Measurements from ENCODE around the gene EFNB3. TPM values are rescaled to one million over a fixed set of nuclear protein-coding genes. Genes with fewer than 3 reads are reported as not detected.
A peak's percentile ranks its signal among the peaks of the same experiment; 100 is the strongest.

Gene EFNB3
- total RNA-seq, 2 donors from 2014 or later = not detected

DNA sequence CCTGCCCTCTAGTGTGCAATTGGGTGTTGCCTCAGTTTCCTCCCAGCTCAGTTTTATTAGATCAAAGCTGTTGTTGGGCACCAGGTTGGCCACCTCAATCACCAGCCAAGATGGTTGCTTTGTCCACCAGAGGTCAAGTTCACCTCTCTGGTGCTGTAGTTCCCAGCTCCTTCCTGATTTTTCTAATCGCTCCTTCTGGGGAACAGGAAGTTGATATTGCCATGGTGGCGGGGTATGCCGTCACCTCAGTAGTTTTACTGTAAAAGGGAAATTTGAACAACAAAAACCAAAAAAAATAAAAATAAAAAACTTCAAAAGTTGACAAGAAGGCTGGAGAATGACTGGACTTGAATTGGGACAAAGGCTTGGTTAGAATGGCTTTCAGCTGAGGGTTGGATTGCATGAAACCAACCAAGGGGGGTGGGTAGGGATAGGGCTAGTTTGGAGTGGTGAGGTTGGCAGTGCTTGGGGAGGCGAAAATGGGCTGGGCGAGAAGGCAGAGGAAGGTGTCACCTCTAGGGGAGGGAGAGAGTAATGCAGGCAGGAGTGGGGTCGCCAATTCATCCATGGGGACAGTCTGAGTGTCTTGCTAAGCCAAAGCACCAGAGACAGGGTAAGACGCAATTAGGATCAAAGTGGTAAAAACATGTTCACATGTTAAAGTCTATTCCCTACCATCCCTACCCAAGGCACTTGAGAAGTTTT is 6.2 kb downstream of the EFNB3 start:
- no peaks in the 10 kb centered on the region for H3K36me3 Mint-ChIP-seq
- peak in 1 of 2 donors; percentile 45 for ATAC-seq
- H3K27ac Mint-ChIP-seq = no peak overlapping the region
- no peak for DNase-seq (ENCODE audit: low spot score in 2 of 2)
- H3K9me3 Mint-ChIP-seq = no peaks in the 10 kb centered on the region

DNA sequence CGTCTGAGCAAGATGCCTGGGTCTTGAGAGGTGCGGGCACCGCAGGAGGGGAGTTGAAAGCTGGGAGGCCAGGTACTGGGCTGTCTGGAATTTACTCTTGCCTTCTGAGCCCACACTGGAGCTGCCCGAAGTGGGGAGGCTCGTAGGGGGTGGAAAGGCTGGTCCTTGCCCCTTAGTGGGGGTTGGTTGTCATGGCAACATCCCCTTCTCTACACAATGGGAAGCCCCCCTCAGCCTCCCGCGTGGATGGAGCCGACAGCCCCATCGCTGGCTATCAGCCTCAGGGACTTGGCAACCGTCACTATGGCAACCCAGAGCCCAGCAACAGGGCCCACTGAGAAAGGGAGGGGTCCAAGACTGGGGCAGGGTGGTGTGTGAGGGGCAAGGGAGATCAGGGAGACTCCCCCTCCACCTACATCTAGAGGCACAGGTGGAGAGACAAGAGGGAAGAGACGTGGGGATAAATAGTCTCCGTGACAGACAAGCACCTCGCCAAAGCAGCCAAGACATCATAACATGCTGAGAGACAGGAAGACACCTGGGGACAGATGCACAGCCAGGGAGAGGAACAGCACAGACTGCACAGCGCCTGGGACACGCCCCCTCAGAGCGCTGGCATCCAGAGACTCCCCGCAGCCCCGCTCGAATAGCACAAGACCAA is 7.2 kb downstream of the EFNB3 start:
- Mint-ChIP-seq H3K27ac (peak overlapping the region in 1 of 2 donors; percentile 42), H3K36me3 (no peaks in the 10 kb centered on the region), H3K9me3 (no peaks in the 10 kb centered on the region)
- DNase-seq (ENCODE audit: low spot score in 2 of 2) (no peak), ATAC-seq (no peak)

DNA sequence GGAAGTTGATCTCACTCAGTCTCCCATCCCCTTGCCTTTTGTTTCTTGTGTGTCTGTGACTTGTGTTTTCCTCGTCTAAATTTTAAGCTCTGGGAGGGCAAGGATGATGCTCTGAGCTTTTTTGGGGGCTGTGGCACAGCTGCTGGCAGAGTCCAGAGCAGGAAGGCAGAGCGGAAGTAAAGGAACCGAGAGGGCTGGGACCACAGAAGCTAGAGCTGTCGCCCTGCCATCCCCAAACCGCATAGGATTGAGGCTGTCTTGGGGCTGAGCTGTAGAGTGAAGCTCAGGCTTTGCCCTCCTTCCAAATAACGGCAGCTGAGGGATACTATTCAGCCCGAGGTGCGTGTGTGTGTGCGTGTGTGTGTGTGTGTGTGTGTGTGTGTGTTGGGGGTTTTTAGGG is 8.8 kb downstream of the EFNB3 start:
- no peaks in the 10 kb centered on the region for H3K36me3 Mint-ChIP-seq
- peak overlapping the region in 1 of 2 donors; percentile 69 for H3K27ac Mint-ChIP-seq
- ATAC-seq (no peak), DNase-seq (ENCODE audit: low spot score in 2 of 2) (no peak)
- H3K9me3 Mint-ChIP-seq = no peaks in the 10 kb centered on the region

DNA sequence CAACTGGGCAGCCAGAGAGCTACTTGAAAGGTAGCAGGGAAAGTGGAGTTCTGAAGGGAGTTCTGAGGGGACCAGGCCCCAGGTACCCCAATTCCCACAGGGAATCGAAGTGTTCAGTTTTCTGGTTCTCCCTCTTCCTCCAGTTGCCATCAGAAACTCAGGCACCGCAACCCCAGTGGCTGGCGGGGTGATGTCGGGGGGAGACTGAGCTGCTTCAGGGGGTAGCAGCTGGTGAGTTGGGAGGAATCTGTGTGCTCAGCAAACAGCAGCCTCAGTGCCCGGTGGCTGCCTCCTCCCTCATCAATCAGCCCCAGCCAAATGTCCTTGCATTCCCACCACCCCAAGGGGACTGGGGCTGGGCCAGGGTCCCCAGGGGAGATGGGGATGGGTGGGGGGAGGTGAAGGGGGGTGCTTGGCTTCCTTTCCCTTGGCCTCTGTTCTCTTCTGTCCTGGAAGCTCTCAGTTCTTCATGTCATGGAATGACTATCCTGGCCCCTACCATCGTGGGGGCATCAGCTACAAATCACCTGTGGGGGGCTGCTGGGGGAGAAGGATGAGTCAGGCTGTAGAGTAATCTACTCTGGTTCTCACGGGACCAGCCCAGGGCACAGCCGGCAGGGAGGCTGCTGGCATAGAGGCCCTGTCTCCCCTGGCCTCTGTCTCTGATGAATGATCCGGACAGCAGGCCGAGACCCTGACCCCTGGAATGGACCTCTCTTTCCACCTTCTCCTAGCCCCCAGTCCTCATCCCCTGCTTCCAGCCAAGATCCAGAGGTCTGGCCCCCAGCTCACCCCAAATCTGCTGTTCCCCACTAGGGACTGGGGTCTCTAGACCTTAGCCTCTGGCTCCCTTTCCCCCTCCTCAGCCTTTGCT is 10.0 kb downstream of the EFNB3 start:
- H3K27ac Mint-ChIP-seq = no peak overlapping the region
- DNase-seq (ENCODE audit: low spot score in 2 of 2) (no peak), ATAC-seq (no peak)
- no peaks in the 10 kb centered on the region for H3K9me3 Mint-ChIP-seq
- H3K36me3 Mint-ChIP-seq = no peaks in the 10 kb centered on the region

DNA sequence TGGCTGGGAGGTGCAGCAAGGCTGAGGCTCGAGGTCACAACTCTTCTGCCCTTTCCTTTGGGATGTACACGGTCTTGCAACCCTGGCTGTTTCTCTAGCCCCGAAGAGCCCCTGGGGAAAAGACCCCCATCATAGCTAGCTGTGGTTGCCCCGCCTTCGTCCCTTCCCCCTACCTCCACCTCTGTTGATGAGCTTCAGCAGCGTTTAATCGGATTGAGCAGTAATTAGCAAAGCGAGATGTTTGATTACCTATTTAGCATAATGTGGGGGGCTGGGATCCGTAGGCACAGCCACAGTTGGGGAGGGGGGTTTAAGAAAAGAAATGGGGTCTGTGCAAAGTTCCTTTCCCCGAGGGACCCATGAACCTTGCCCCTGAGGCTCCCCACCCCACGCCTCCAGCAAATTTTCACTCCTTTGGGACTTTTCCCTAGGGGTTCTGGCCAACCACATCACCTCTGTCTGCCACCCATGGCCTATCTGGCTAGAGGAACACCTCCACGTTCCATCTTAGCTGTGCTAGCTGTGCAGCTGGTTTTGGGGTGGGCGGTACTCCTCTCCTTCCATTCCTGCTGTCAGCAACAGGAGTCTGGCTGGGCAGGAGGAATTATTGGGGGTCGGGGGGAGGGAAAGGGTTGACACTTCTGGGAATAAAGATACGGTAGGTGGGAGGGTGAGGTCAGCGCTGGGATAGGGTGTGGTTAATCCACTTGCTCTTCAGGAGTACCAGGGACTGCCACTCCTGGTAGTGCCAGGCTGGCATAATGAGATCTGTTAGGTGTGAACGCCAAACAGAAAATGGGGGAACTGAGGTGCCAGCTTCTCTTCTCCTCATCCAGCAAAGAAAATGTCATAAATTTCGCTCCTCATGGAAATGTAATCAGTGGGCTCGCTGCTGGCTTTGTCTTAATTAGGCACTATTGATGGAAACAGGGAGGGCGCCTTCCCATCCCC is 11.2 kb downstream of the EFNB3 start:
- Mint-ChIP-seq H3K36me3 (no peaks in the 10 kb centered on the region), H3K9me3 (no peaks in the 10 kb centered on the region), H3K27ac (no peak overlapping the region)
- DNase-seq (ENCODE audit: low spot score in 2 of 2) (no peak), ATAC-seq (no peak)

DNA sequence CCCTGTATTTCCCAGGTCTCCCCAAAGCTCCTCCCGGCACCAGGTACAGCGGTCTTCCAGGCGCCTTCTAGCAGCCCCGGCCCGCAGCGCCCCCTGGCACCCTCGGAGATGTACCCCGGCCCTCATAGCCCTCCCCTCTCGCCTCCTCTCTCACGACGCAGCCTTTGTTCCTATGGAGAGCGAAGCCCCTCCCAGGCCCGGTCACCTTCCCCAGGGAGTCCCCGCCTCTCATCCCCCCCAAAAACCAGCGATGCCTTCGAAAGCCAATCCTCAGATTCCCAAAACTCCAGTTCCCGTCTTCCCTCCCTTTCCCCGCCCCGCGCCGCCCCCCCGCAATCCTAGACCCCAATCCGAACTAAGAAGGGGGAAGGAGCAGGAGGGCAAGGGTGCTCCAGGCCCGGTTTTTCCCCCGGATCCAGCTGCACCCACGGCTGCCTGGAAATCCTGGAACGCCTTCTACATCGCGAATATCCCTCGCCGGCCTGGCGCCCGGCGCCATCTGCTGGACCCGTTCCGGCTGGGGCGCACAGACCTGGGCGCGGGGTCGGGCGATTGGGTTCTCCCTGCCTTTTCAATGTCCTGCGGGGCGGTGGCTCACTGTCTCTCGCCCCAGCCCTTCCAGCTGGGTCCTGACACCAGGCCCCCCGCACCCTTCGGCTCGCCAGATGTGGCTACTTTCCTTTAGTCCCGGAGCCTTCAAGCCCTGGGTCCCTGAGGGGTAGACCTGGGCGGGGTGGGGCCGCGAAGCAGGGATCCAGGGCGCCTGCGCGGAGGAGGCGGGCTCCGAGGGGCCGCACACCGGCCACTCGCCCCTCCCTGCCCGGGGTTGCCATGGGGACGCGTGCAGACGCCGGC is 12.1 kb downstream of the EFNB3 start, which contains the start of gene DNAH2:
Gene DNAH2 (plus strand): TSS at position 844 of the 855 bp plus-strand sequence. CDS start 1,991 bp downstream, outside the sequence.
- peak in 1 of 2 donors; percentile 61 for DNase-seq (ENCODE audit: low spot score in 2 of 2)
- no peaks in the 10 kb centered on the region for H3K36me3 Mint-ChIP-seq
- no peaks in the 10 kb centered on the region for H3K9me3 Mint-ChIP-seq
- no peak within 1 kb of the TSS for H3K27ac Mint-ChIP-seq
- peak; percentile 64 to 88 for ATAC-seq

DNA sequence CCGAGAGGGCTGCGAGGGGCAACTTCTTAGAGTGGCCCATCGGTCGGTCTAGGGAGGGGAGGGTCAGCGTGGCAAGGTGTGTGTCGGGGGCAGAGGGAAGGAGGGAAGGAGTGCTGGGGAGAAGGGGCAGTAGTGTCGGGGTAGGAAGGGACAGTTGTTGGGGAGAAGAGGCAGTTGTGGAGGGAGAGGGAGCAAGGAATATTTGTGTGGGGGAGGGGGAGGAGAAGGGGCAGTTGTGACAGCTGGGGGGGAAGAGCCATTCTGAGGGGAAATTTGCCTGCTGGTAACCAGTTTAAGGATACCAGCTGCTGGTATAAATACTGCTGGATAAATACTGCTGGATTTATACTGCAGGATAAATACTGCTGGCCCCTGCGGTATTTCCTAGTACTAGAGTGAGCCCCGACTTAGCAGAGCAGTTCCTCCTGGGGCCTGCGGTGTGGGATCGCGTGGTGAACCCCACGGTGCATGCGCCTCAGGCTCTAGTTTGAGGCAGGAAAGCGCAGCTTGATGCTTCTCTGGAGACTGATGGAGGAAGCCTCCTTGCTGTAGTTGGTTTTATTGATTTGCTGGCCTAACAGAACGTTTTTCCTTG is 12.9 kb downstream of the EFNB3 start:
- ATAC-seq (peak; percentile 34 to 52), DNase-seq (ENCODE audit: low spot score in 2 of 2) (no peak)
- Mint-ChIP-seq H3K36me3 (no peaks in the 10 kb centered on the region), H3K27ac (no peak overlapping the region), H3K9me3 (no peaks in the 10 kb centered on the region)

DNA sequence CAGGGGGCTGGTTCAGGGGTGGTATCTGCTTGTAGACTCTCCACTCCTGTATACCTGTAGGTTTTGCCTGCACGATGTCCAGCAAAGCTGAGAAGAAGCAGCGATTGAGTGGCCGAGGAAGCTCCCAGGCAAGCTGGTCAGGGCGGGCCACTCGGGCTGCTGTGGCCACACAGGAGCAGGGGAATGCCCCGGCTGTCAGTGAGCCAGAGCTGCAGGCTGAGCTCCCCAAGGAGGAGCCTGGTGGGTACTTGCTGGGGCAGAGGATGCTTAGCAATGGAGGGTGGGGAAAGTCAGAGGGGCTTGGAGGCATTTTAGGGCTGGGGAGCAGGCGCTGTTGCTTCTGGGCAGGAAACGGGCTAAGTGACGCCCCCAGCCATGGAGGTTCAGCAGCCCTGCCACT is 14.7 kb downstream of the EFNB3 start:
- DNase-seq (ENCODE audit: low spot score in 2 of 2) = no peak
- no peak overlapping the region for H3K27ac Mint-ChIP-seq
- H3K36me3 Mint-ChIP-seq = no peaks in the 10 kb centered on the region
- H3K9me3 Mint-ChIP-seq = no peaks in the 10 kb centered on the region
- ATAC-seq = no peak

DNA sequence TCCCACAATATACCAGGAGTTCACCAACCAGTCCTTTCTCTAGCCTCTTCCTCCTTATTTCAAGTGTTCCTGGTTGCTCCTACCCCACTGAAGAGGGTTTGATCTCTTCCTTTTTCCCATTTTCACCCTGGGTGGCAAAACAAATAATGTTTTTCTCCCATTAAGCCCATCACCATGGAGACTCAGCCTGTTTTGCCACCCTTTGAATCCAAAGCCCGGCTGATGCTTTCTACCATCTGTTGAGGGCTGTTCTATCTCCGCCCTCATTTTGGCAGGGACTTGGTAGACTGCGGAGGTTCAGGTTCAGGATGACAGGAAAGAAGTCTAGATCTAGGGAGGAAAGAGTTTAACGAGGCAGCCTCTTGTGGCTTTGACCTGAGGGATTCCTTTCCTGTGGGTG is 15.1 kb downstream of the EFNB3 start:
- Mint-ChIP-seq H3K36me3 (no peaks in the 10 kb centered on the region), H3K9me3 (no peaks in the 10 kb centered on the region), H3K27ac (no peak overlapping the region)
- no peak for ATAC-seq
- no peak for DNase-seq (ENCODE audit: low spot score in 2 of 2)

DNA sequence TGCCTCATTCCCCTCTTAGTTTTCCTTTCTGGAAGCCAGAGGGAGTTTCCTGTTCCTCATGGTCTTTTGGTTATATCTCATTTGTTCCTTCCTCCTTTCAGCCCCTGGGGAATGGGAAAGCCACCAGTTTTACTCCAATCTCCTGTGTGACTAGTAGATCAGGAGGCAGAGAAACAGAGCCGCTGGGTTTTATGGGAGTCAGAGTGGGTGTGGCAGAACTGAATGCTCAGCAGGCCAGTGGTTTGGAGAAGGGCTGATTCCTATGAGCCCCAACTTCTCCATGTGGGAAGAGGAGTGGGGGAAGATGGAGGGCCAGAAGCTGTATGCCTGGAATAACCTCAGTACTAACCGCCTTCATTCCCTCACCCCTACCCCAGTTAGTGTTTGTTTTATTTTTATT is 16.6 kb downstream of the EFNB3 start:
- no peak overlapping the region for H3K27ac Mint-ChIP-seq
- H3K36me3 Mint-ChIP-seq = no peaks in the 10 kb centered on the region
- ATAC-seq (no peak), DNase-seq (ENCODE audit: low spot score in 2 of 2) (no peak)
- H3K9me3 Mint-ChIP-seq = no peaks in the 10 kb centered on the region

DNA sequence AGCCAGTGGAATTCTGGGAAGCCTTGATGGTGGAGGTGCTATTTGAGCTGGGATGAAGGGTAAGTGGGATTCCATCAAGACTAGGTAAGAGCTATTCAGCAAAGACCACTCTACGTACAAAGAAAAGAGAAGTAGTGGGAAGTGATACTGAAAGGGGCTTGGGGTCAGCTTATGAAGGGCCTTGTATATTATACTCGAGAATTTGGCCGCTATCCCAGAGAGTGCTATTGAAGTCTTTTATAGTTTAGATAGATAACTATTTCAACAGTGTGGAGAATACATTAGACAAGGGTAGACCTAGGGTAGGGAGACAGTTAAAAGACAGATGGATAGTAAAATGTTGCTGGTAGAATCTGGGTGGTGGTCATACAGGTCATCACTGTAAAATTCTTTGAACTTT is 22.9 kb downstream of the EFNB3 start:
- Mint-ChIP-seq H3K9me3 (no peaks in the 10 kb centered on the region), H3K36me3 (no peaks in the 10 kb centered on the region), H3K27ac (no peak overlapping the region)
- DNase-seq (ENCODE audit: low spot score in 2 of 2) (no peak), ATAC-seq (no peak)

DNA sequence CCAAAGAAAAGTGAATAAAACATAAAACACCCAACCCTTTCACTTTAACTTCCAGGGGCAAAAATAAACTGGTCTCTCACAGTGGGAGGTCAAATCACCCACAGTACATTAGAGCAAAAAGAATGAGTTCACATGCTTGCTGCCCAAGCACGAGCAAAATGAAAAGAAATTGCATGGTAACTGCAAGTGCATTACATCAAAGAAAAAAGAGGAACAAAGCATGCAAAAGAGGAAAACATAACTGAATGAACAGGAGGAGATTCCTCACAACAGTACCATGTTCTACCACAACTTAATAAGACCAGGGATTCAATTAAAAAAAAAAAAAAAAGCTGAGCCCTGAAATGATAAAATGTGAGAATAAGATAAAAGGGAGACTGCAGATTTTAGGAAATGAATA is 24.8 kb downstream of the EFNB3 start:
- DNase-seq (ENCODE audit: low spot score in 2 of 2) (no peak), ATAC-seq (no peak)
- peak overlapping the region in 1 of 2 donors; percentile 32 for H3K27ac Mint-ChIP-seq
- H3K36me3 Mint-ChIP-seq = no peaks in the 10 kb centered on the region
- H3K9me3 Mint-ChIP-seq = no peaks in the 10 kb centered on the region

DNA sequence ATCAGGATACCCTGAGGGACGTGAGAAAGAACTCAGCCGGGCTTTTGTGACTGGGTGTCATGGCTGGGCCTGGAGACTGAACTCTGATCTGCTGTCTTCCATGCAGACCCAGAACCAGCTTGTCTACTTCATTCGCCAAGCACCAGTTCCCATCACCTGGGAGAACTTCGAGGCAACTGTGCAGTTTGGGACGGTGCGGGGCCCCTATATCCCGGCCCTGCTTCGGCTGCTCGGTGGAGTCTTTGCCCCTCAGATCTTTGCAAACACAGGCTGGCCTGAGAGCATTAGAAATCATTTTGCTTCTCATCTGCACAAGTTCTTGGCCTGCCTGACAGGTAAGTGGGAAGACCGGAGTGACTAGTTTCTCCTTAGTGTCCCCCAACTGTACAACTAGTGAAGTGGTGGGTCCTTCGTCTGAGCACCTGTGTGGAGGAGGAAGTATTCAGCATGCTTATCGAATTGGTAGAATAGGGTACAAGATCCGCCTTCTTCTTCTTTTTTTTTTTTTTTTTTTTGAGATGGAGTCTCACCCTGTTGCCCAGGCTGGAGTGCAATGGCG is 28.1 kb downstream of the EFNB3 start:
- H3K36me3 Mint-ChIP-seq = no peaks in the 10 kb centered on the region
- ATAC-seq (no peak), DNase-seq (ENCODE audit: low spot score in 2 of 2) (no peak)
- H3K27ac Mint-ChIP-seq = no peak overlapping the region
- no peaks in the 10 kb centered on the region for H3K9me3 Mint-ChIP-seq

DNA sequence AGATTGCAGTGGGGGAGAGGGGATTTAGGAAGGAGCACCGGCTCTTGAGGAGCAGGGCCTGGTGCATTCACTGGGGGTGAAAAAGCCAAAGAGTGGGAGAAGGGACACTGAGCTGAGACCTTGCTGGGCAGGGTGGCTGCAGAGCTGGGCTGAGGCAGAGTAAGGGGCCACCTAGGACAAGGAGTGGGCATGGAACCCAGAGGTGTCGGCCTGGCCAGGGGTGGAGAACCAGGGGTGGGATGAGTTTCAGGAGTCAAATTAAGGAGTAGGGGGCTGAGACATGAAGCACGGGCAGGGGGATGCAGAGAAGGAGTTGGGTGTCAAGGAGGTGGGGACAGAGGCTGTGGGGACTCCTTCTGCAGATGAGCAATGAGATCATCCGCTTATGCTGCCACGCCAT is 32.6 kb downstream of the EFNB3 start:
- Mint-ChIP-seq H3K9me3 (no peaks in the 10 kb centered on the region), H3K36me3 (no peaks in the 10 kb centered on the region), H3K27ac (no peak overlapping the region)
- ATAC-seq (no peak), DNase-seq (ENCODE audit: low spot score in 2 of 2) (no peak)

DNA sequence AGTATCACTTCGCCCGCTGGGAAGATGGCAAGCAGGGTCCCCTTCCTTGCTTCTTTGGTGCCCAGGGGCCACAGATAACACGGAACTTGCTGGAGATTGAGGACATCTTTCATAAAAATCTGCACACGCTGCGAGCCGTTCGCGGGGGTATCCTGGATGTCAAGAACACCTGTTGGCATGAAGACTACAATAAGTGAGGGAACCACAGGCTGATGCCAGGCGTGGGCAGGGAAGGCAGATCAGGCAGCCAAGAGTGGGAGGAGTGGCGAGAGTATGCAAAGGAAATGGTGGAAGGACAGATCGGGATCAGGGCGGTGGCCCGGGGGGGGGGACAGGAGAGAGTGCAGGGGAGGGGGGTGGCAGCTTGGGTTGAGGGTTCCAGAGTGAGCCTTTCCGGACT is 34.7 kb downstream of the EFNB3 start:
- no peaks in the 10 kb centered on the region for H3K9me3 Mint-ChIP-seq
- no peak for ATAC-seq
- H3K27ac Mint-ChIP-seq = no peak overlapping the region

More for the DNA sequence above, 34.7 kb downstream of the EFNB3 start:
- DNase-seq (ENCODE audit: low spot score in 2 of 2) = no peak
- no peaks in the 10 kb centered on the region for H3K36me3 Mint-ChIP-seq
